Adipocyte (in vitro differentiated cells): ENCODE data around the gene MPPED1.

Source experiments
- DNase-seq: peaks from one replicate; pipeline ENCODE4 v3.0.0-alpha.2; 2015; ENCODE audit warnings: low read depth
- H3K27me3 ChIP-seq: replicated peaks from 2 replicates; pipeline ENCODE4 v1.7.0; 2013; ENCODE audit warnings: mild to moderate bottlenecking, low read length, moderate library complexity; ENCODE audit not compliant: control insufficient read depth, insufficient read depth
- H3K36me3 ChIP-seq: 2 replicates; pipeline ENCODE4 v1.7.0; 2013; ENCODE audit warnings: low read length, mild to moderate bottlenecking, moderate library complexity; ENCODE audit not compliant: control insufficient read depth, insufficient read depth, severe bottlenecking
- H3K4me1 ChIP-seq: 2 replicates; pipeline ENCODE4 v1.7.0; 2013; ENCODE audit warnings: mild to moderate bottlenecking, low read length, moderate library complexity; ENCODE audit not compliant: control insufficient read depth, insufficient read depth
- H3K4me3 ChIP-seq: 2 replicates; pipeline ENCODE4 v1.7.0; 2013; ENCODE audit warnings: mild to moderate bottlenecking, low read length, moderate library complexity
- H3K9ac ChIP-seq: 2 replicates; pipeline ENCODE4 v1.7.0; 2013; ENCODE audit warnings: mild to moderate bottlenecking, low read length, moderate library complexity
- H3K9me3 ChIP-seq: 2 replicates; pipeline ENCODE4 v1.7.0; 2013; ENCODE audit warnings: mild to moderate bottlenecking, low read length, moderate library complexity; ENCODE audit not compliant: control insufficient read depth

Gene MPPED1

DNA sequence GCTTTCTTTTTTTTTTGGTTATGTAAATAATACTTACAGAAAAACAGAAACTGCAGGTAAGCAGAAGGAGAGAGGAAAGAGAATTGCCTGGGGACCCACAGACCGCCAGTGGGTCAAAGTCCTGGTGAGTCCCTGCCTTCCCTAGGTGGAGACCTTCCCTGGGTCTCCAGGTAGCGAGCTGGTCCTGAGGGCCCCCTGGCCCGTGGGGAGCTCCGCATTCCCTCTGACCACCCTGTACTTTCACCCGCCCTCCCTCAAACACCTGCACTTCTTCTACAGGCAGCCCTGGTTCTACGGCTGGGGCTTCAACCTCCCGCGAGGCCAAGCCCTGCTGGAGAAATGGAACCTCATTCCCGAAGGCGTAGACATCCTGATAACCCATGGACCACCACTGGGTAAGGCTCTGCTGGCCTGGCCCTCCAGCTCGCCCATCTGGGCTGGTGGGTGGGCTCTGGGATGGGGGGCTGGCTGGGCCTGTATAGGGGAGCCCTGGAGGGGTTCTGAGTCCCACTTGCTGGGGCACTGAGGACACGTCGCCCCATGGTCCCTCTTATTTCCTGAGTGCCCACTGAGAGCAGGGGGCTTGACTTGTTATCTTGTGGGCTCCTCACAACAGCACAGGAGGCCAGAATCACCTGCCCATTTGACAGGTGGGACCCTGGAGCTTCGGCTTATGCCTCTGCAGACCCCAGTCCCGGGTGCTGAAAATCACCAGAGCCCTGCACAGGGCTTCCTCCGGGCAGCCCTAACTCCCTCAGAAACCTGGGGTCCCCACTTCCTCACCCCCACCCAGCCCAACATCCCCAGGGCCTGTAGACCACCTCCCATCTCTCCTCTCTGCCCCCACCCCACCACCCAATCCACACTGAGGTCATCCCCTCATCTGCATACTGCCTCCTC, 86.4 kb downstream of the MPPED1 start:
- Histone ChIP-seq H3K9ac (no peak overlapping the region), H3K36me3 (no peaks in the 10 kb centered on the region), H3K4me3 (no peak overlapping the region), H3K27me3 (peaks cover 4% of the 10 kb centered on the region), H3K9me3 (no peaks in the 10 kb centered on the region), H3K4me1 (no peaks in the 10 kb centered on the region)
- DNase-seq: no peak

DNA sequence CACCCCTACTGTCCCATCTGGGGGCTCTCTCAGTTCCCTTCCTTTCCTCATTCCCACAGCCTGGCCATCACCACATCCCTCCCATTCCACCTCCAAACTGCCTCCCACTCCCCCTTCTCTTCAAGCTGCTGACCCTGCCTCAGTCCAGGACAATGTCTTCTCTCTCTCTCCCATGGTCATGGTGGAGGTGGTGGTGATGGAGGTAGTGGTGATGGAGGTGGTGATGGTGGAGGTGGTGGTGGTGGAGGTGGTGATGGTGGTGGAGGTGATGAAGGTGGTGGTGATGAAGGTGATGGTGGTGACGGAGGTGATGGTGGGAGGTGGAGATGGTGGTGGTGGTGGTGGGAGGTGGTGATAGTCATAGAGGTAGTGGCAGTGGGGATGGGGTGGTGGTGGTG, 87.0 kb downstream of the MPPED1 start:
- no peak for DNase-seq
- H3K27me3 ChIP-seq: peaks cover 4% of the 10 kb centered on the region
- H3K9ac ChIP-seq: no peak overlapping the region
- no peaks in the 10 kb centered on the region for H3K9me3 ChIP-seq
- no peak overlapping the region for H3K4me3 ChIP-seq
- no peaks in the 10 kb centered on the region for H3K36me3 ChIP-seq
- no peaks in the 10 kb centered on the region for H3K4me1 ChIP-seq

DNA sequence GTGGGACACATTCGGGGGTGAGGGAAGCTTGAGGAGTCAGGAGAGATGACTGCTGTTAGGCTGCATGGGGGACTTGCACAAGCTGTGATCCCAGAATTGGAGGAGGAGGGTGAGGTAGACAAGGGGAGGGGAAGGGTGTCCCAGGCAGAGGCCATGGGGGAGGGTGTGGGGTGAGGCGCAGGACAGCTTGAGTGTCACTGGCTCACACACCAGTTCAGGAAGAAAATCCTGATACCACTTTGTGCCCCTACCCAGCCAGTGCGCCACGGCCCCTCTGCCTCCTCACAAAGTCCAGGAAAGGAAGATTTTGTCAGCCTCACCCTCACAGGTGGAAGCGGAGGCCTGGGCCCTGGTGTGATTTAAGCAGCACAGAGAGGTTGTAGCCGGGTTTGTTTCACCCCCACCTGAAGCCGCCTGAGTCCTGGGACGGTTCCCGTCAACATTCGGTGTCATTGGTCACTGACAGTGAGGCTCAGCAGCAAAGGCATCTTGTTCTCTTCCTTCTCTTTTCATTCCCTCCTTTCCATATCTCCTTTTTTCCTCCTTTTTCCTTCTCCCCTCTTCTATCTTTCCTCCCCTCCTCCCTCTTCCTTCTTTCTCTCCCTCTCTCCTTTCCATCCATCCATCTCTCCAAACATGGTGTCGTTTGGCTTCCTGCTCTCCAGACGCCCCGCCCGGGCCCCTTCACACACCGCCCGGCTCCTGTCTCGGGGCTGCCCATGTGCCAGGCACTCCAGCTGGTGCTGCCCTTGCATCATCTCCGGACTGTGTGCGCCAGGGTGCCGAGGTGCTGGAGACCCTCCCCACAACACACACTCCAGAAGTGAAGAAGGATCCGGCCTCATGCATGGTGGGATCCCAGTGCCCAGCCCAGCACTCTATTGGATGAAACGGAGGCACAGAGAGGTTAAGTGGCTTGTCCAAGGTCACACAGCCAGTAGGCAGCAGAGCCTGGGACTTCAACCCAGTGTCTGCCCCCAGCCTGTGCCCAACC, 89.3 kb downstream of the MPPED1 start:
- H3K36me3 ChIP-seq: no peaks in the 10 kb centered on the region
- H3K27me3 ChIP-seq: peaks cover 4% of the 10 kb centered on the region
- H3K9me3 ChIP-seq: no peaks in the 10 kb centered on the region
- H3K9ac ChIP-seq: no peak overlapping the region
- H3K4me3 ChIP-seq: no peak overlapping the region
- H3K4me1 ChIP-seq: no peaks in the 10 kb centered on the region
- no peak for DNase-seq

DNA sequence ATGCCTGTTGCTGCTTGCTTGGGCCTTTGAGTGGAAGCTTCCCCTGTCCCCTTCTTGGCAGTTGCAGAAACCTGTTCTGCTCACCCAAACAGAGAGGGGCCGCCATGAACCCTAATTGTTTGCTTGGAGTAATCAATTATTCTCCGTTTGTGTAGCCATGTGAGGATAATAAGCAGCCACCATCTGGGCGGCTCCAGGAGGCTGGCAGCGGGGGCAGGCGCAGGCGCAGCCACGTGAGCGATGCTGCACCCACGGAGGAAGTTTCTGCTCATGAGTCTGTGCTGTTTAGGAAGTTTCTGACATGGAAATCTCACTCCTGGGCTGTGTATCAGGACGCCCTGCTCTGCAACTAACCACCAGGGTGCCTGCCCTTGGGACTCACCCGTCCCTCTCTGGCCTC, 90.1 kb downstream of the MPPED1 start:
- H3K27me3 ChIP-seq: peaks cover 4% of the 10 kb centered on the region
- no peak overlapping the region for H3K9ac ChIP-seq
- H3K4me3 ChIP-seq: no peak overlapping the region
- no peaks in the 10 kb centered on the region for H3K9me3 ChIP-seq
- DNase-seq: no peak
- H3K36me3 ChIP-seq: no peaks in the 10 kb centered on the region
- no peaks in the 10 kb centered on the region for H3K4me1 ChIP-seq

DNA sequence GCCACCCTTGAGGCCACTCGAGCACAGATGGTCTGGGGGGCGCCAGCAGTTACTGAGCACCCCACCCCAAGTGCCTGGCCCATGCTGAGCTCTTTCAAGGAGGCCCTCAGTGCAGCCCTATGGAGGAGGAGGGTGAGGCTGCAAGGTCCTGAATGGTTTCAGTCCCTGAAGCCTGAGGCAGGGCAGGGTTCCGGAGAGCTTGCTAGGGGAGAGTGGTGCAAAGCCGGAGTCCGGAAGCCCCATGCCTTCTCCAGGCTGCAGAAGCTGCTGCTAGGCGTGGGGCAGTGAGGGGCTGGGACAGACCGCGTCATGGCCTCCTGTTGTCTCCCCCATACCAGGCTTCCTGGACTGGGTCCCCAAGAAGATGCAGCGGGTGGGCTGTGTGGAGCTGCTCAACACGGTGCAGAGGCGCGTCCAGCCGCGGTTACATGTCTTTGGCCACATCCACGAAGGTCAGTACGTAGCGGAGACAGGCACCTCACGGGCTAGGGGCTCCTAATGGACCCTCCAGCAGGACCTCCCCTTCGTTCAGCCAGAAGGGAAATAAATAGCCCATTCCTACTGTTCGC, 90.6 kb downstream of the MPPED1 start:
- no peaks in the 10 kb centered on the region for H3K9me3 ChIP-seq
- no peak overlapping the region for H3K4me3 ChIP-seq
- no peaks in the 10 kb centered on the region for H3K36me3 ChIP-seq
- no peak overlapping the region for H3K9ac ChIP-seq
- peaks cover 4% of the 10 kb centered on the region for H3K27me3 ChIP-seq
- DNase-seq: no peak
- H3K4me1 ChIP-seq: no peaks in the 10 kb centered on the region

DNA sequence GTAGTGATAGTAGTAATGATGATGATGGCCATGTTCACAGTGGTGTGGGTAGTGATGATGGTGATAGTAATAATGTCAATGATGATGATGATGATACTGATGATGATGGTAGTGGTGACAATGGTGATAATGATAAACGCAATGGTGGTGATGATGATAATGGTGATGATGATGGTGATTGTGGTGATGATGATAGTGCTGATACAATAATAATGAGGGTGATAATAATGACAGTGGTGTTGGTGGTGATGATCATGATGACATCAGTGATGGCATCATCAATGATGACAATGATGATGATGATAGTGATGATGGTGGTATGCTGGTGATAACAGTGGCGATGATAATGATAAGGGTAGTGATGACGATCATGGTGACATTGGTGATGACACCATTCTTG, 92.3 kb downstream of the MPPED1 start:
- no peaks in the 10 kb centered on the region for H3K9me3 ChIP-seq
- H3K36me3 ChIP-seq: no peaks in the 10 kb centered on the region
- H3K4me3 ChIP-seq: no peak overlapping the region
- no peak for DNase-seq
- no peak overlapping the region for H3K9ac ChIP-seq
- peaks cover 4% of the 10 kb centered on the region for H3K27me3 ChIP-seq
- no peaks in the 10 kb centered on the region for H3K4me1 ChIP-seq

DNA sequence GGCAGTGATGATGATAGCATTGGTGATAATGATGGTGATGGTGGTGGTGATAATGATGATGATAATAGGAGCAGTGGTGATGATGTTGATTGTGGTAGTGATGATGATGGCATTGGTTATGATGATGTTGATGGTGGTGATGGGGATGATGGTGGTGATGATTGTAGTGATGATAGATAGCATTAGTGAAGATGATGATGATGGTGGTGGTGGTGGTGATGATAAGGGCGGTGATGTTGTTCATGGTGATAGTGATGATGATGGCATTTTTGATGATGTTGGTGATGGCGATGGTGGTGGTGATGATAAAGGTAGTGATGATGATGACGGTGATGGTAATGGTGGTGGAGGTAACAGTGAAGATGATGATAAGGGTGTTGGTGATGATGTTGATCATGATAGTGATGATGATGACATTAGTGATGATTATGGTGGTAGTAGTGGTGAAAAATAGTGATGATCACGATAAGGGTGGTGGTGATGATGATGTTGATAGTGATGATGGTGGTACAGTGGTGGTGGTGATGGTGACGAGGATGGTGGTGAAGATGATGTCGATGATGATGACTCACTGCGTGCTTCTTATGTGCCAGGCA, 93.0 kb downstream of the MPPED1 start:
- Histone ChIP-seq H3K9me3 (no peaks in the 10 kb centered on the region), H3K27me3 (peaks cover 4% of the 10 kb centered on the region), H3K4me1 (no peaks in the 10 kb centered on the region), H3K4me3 (no peak overlapping the region), H3K9ac (no peak overlapping the region), H3K36me3 (no peaks in the 10 kb centered on the region)
- no peak for DNase-seq

DNA sequence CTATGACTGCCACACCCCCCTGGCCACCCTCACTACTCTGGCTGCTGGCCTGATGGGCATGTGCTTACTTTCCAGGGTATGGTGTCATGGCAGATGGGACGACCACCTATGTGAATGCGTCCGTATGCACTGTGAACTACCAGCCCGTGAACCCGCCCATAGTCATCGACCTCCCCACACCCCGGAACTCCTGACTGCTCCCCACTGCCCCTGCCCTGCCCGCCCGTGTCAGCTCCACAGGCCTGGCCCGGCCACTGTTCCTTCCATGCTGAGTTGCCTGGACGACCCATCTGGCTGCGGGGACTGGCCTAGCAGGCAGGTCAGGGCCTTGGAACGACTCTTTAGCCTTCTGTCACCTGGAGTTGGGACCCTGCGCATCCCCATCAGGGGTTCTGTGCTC, 93.6 kb downstream of the MPPED1 start:
- Histone ChIP-seq H3K4me1 (no peaks in the 10 kb centered on the region), H3K4me3 (no peak overlapping the region), H3K9ac (no peak overlapping the region), H3K36me3 (no peaks in the 10 kb centered on the region), H3K27me3 (peaks cover 4% of the 10 kb centered on the region), H3K9me3 (no peaks in the 10 kb centered on the region)
- no peak for DNase-seq

DNA sequence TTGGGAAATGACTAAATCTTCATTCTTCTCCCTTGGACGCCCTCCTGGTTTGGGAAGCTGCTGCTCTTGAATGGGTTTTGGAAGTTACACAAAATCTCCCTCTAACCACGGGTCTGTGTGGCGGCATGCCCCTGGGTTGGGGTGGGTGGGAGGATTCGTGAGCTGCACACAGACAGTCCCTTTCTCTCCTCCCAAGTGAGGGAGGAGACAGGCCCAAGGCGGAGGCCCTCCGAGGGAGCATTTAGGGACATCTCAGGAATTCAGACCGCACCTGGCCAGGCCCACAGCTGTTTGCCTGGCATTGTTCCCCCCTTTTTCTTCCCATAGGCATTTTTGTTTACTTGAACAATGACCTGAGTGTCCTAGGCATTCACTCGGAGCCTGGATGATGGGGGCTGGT, 94.1 kb downstream of the MPPED1 start:
- no peaks in the 10 kb centered on the region for H3K9me3 ChIP-seq
- DNase-seq: no peak

DNA sequence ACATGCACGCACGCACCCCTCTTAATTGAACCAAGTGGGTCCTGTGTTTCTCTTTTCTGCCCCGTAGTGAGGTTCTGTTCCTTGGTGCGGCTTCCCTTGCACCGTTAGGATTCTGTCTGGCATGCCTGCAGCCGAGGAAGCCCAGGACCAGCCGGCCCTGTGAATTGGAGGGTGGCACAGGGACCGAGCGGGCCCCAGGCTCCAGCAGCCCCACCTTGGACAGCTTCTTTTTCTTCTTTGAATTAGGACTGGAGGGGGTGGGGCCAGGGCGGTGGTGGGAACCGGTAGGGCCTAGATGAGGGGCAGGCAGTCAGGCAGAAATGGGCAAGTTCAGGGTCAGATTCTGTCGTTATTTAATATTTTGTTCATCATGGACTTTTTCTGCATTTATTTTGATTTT, 94.7 kb downstream of the MPPED1 start:
- DNase-seq: no peak
- H3K4me3 ChIP-seq: no peak overlapping the region

More for the DNA sequence above, 94.1 kb downstream of the MPPED1 start:
- H3K9ac ChIP-seq: no peak overlapping the region
- H3K4me3 ChIP-seq: no peak overlapping the region
- no peaks in the 10 kb centered on the region for H3K4me1 ChIP-seq
- H3K36me3 ChIP-seq: no peaks in the 10 kb centered on the region
- peaks cover 4% of the 10 kb centered on the region for H3K27me3 ChIP-seq

DNA sequence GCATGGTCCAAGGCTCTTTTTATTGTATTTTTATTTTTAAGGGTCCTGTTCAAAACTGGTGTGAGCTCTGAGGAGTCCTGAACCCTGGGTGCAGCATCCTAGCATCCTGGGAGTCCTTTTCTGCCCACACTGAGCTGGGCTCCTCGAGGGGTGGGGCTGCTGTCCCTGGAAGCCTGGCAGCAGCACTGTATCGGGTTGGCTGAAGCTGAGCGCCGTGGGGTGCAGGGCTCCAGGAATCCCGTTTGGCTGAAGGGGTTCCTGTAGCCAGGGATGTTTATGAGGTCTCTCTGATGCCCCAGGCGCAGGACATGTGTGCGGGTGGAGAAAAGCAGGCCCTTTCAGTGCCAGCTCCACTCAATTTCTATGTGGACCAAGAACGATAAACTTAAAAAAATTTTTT, 95.4 kb downstream of the MPPED1 start:
- no peaks in the 10 kb centered on the region for H3K36me3 ChIP-seq
- no peak for DNase-seq
- H3K4me3 ChIP-seq: no peak overlapping the region
- H3K9me3 ChIP-seq: no peaks in the 10 kb centered on the region
- H3K9ac ChIP-seq: no peak overlapping the region
- no peaks in the 10 kb centered on the region for H3K27me3 ChIP-seq
- H3K4me1 ChIP-seq: no peaks in the 10 kb centered on the region

More for the DNA sequence above, 94.7 kb downstream of the MPPED1 start:
- Histone ChIP-seq H3K9me3 (no peaks in the 10 kb centered on the region), H3K4me1 (no peaks in the 10 kb centered on the region), H3K36me3 (no peaks in the 10 kb centered on the region), H3K9ac (no peak overlapping the region), H3K27me3 (peaks cover 4% of the 10 kb centered on the region)
